GM13976 (cell line): ENCODE data around the gene ABI2.

Experiments
- DNase-seq: peaks from one replicate; pipeline ENCODE4 v3.0.0; 2012; ENCODE audit warnings: low spot score
- in situ Hi-C: fragments of 300-500 bp; cut with MboI; formaldehyde crosslinking; loops from one replicate; pipeline ENCODE4 v1.12.0; 2022; ENCODE audit warnings: low sequenced_read_pairs, mixed read lengths, inconsistent platforms; ENCODE audit not compliant: unreplicated experiment
- TF ChIP-seq, protein P1 (sequence below): IDR thresholded peaks from 2 replicates; pipeline ENCODE4 v1.5.1; 2012; ENCODE audit warnings: borderline replicate concordance, mild to moderate bottlenecking; ENCODE audit not compliant: insufficient read depth; ENCODE audit errors: extremely low read depth, missing control alignments, control extremely low read depth

Gene ABI2

DNA sequence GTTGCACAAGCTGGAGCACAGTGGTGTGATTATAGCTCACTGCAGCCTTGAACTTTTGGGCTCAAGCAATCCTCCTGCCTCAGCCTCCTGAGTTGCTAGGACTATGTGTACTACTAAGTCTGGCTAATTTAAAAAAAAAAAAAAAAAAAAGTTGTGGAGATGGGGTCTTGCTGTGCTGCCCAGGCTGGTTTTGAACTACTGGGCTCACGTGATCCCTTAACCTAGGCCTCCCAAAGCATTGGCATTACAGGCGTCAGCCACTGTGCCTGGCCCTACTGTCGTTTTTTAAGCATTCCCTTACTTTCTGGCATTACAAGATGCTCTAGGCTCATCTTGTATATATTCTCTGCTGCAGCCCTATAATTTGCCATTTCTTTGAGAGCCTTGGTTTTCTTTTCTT lies 118.6 kb downstream of the ABI2 start:
- DNase-seq = no peak
- in situ Hi-C loops = loop anchor here (25.0 kb wide), 2 partner anchors 209 to 859 kb away; partner anchors contain the start of gene CYP20A1
- TF ChIP-seq, protein P1, sequence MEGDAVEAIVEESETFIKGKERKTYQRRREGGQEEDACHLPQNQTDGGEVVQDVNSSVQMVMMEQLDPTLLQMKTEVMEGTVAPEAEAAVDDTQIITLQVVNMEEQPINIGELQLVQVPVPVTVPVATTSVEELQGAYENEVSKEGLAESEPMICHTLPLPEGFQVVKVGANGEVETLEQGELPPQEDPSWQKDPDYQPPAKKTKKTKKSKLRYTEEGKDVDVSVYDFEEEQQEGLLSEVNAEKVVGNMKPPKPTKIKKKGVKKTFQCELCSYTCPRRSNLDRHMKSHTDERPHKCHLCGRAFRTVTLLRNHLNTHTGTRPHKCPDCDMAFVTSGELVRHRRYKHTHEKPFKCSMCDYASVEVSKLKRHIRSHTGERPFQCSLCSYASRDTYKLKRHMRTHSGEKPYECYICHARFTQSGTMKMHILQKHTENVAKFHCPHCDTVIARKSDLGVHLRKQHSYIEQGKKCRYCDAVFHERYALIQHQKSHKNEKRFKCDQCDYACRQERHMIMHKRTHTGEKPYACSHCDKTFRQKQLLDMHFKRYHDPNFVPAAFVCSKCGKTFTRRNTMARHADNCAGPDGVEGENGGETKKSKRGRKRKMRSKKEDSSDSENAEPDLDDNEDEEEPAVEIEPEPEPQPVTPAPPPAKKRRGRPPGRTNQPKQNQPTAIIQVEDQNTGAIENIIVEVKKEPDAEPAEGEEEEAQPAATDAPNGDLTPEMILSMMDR = no peak

DNA sequence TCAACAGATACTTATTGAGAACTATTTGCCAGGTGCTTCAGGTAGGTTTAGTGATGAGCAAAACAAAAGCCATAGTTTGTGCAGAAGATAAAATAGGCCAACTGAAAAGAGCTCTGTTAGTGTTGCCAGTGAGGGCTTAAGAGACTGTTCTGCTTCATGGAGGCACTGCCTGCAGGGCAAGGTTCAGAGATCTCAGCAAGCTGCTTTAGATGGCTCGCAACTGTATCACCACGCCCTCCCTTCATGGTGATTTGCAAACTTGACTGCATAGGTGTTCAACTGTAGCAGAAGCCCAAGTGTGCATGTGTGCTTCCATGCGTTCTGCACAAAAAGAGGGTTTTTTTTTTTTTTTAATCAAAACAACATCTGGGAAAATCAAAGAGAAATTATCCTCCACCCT lies 122.4 kb downstream of the ABI2 start:
- in situ Hi-C loops = no loop called here
- no peak for DNase-seq
- TF ChIP-seq, protein P1 = no peak

DNA sequence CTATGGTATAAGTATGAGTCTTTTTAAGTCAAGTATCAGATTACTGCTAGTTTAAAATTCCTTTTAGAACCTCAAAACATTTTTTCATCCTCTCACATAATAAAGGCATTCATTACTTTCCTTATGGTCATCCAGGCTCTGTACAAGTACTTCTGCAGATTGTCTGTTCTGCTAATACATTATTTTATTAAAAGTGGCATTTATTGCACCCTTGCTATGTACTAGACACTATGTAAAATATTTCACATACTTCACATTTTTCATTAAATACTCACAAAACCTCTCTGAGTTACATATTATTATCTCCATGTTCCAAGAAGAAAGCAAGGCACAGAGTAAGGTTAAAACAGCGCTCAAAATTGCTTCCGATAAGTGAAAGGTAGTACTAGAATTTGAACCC lies 122.8 kb downstream of the ABI2 start:
- in situ Hi-C loops = no loop called here
- TF ChIP-seq, protein P1 = no peak
- no peak for DNase-seq

DNA sequence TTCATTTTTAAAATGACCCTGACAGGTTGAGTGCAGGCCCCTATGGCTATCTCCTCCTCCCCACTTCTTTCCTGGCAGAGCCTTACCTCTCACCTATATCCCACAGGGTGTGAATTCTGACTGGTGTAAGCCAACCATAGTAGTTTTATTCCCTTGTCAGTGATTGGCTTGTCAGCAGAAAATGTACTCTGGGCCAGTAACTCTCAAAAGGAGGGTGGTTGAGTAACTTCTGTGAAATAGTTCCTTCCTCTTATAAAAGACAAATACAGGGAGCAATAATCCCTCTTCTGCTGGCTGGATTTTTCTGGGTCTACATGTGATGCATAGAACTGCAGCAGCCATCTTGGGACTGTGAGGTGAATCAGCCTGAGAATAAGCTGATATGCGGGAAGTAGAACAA lies 123.5 kb downstream of the ABI2 start:
- DNase-seq = no peak
- TF ChIP-seq, protein P1 = no peak
- in situ Hi-C loops = no loop called here

DNA sequence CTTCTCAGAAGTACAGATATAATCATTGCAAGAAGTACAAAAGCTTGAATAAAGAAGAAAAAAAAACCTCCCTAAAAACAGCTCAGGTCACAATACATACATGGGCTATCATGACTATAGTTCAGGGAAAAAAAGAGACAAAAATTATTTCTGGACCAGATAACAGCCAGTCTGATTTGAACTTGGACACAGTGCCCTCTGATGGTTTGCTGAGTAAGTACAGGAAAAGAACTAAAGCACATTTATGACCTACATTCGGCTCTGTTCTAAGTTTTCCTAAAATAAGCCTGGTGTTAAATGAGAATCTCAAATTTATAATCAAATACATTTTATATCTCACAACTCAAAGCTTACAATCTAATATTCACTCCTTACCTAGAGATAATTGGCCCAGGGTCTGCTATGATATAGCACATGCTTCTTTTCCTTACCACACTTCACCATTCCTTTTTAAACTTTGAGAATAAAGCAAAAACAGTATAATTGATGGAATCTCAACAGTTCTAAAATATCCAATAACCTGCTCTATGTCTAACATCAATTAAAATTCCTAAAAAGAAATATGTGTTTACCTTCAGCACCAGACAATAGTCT lies 125.8 kb downstream of the ABI2 start:
- TF ChIP-seq, protein P1 = peak; percentile 73
- peak; percentile 50 for DNase-seq
- in situ Hi-C loops = no loop called here

DNA sequence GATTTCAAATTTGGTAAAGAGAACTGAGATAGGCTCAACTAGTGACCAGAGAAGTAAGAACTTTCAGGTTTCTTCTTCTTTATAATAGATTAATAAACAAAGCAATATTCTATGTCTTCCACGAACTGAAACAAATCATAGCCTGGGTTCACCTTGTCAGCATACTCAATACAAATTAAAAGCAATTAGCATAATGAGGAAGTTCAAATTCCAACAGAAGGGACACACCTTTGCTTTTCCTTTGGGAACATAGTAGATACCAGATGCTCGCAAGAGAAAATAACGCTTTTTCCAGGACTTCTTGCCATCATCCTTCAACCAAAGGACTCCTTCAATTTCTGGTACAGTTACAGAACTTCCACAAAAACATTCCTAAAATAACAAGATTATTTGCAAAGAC lies 127.0 kb downstream of the ABI2 start:
- DNase-seq = no peak
- in situ Hi-C loops = no loop called here

More for the DNA sequence above, 127.0 kb downstream of the ABI2 start:
- TF ChIP-seq, protein P1 = no peak
